NCI-H1436 (cell line): ENCODE measurements around the gene ZNF155.

ENCODE experiments used
- DNase-seq: peaks from one replicate; lab custom pipeline; 2025; lab: John Stamatoyannopoulos, UW

Gene ZNF155

DNA sequence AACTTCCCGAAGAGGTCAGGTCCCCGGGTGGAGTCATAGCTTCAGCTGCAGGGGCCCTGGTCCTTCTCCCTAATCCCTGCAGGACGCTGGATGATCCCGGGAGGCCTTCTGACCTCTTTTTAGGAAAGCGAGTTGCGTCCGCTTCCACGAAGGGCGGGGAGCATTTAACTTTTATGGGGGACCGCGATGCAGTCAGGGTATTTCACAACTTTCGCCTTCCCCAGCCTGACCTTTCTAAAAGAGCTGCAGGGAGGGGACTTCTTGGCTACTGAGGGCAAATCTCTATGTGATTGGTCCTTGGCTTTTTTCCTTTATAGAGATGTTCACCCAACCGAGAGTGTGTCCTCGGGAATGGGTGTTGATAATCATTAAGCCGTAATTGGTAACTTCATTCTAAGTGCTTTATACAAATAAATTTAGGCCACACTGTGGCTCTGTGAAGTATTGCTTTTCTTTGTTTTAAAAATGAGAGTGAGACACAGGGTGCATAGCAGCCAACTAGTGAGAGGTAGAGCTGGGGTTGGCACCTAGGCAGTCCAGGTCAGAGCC lies 19.5 kb downstream of the ZNF155 start:
- DNase-seq = no peak

DNA sequence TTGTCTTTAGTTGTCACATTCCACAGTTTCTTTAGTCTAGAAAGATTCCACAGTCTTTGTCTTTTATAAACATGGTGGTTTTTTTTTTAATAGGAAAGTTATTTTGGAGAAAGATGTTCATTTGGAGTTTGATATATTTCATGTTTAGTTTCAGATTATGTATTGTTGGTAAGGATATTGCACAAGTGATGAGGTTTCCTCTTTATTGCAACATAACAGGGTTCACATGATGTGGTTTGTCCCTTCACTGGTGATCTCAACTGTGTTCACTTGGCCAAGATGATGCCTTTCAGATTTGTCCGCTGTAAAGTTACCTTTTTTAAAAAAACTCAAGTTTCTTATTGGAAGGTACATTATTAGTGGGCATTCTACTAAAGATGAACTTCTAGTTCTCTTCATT lies 22.0 kb downstream of the ZNF155 start:
- DNase-seq = no peak

DNA sequence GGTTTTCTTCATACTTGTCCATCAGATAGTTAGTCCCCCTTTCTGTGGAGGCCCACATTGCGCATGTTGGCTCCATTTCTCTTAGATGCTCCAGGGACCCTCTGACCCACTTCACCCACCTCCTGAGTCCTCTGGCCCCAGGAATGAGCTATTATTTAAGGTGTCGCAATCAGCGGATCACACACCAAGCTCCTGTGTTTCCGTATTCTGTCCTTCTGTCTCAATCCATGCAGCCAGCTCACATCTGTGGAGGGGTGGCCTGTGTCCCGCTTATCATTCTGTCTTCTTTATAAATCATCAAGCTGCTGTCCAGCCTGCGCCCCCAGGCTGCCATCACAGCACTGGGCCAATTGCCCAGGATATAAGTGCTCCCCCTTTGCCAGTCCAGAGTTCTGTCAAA lies 23.5 kb downstream of the ZNF155 start:
- DNase-seq = no peak

DNA sequence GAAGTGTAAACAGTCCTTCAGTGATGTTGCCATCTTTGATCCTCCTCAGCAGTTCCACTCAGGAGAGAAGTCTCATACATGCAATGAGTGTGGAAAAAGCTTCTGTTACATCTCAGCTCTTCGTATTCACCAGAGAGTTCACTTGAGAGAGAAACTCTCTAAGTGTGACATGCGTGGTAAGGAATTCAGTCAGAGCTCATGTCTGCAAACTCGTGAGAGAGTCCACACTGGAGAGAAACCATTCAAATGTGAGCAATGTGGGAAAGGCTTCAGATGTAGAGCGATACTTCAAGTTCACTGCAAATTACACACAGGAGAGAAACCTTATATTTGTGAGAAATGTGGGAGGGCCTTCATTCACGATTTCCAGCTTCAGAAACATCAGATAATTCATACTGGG lies 26.5 kb downstream of the ZNF155 start:
- DNase-seq = no peak

DNA sequence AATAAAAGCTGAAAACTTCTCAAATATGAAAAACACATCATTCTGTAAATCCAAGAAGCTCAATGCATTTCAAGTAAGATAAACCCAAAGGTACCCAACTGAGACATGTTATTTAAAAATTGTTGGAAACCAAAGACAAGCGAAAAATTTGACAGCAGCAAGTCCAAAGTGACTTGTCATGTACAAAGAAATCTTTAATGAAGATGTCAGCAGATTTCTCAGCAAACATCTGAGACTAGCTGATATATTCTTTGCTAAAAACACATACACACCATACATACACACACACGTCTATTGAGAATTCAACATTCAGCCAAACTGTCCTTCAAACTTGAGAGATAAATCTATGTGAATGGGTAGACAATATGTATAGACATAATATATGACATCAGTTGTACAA lies 35.5 kb downstream of the ZNF155 start:
- DNase-seq = no peak

DNA sequence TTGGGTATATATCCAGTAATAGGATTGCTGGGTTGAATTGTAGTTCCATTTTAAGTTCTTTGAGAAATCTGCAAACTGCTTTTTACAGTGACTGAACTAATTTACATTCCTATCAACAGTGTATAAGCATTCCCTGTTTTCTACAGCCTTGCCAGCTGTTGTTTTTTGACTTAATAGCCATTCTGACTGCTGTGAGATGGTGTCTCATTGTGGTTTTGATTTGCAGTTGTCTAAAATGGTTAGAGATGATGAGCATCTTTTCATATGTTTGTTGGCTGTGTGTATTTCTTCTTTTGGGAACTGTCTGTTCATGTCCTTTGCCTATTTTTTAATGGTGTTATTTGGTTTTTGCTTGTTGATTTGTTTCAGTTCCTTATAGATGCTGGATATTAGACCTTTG lies 37.2 kb downstream of the ZNF155 start:
- DNase-seq = no peak

DNA sequence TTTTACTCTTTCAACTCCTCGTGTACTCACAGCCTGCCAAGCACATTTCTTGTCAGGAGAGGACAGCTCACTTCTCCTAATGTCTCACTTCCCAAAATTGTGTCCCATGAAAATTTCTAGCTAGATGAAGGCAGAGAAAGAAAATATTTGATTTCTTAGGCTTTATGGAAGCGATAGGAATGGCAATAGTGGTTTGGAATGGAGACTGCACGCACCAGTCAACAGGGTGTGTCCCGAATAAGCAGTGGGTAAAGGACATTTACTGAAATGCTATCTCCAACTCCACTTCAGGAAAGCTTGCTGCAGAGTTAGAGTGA lies 40.9 kb downstream of the ZNF155 start:
- no peak for DNase-seq

DNA sequence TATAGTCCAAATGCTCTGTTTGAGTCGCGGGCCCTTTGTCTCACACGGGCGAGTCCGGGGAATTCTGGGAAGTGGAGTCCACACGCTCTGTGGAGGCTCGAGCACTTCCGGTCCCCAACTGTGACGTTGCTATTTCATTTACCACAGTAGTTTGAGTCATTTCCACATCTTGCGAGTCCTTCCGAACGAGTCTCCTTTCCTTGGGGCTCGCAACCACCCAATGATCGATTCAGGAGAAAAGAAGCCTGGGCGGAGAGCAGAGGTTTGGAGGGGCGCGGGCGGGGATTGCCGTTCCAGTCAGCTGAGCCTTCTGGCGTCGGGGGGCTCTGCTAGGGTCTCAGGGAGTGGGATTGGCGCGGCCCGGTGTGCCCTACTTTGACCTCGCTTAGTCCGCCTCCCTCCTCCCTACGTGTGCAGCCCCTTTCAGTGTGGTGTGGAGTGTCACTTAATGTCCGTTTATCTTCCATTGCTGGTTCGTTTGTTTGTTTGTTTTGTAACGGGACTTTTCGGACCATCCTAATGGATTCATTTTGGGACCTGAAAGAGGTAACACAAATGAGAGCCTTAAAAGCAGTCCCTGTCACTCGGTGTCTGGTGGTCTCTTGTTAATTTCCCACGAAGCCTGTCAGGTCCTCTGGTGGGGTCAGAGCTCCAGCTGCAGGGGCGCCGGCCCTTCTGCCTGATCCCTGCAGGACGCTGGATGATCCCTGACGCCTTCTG lies 41.4 kb downstream of the ZNF155 start, which contains the start of gene ZNF222:
Gene ZNF222 (plus strand): TSS at position 163 of the 720 bp plus-strand sequence. CDS start 58 bp downstream, at position 221.
- peak; percentile 73 for DNase-seq

DNA sequence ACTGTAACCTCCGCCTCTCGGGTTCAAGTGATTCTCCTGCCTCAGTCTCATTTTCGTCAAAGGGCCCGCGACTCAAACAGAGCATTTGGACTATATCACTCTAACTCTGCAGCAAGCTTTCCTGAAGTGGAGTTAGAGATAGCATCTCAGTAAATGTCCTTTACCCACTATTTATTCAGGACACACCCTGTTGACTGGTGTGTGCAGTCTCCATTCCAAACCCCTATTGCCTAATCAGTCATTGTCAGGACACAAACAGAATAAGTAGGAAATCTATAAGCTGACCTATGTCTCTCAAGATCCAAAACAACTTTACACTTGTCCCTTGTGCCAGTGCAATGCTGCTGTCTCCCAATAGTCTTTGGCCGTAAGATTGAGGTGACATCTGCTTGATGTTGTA lies 42.6 kb downstream of the ZNF155 start:
- no peak for DNase-seq

DNA sequence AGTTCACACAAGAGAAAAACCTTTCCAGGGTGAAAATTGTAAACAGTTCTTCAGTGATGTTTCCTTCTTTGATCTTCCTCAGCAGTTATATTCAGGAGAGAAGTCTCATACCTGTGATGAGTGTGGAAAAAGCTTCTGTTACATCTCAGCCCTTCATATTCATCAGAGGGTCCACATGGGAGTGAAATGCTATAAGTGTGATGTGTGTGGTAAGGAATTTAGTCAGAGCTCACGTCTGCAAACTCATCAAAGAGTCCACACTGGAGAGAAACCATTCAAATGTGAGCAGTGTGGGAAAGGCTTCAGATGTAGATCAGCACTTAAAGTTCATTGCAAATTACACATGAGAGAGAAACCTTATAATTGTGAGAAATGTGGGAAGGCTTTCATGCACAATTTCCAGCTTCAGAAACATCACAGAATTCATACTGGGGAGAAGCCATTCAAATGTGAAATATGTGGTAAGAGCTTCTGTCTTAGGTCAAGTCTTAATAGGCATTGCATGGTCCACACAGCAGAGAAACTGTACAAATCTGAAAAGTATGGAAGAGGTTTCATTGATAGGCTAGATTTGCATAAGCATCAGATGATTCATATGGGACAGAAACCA lies 48.1 kb downstream of the ZNF155 start:
- DNase-seq = no peak

DNA sequence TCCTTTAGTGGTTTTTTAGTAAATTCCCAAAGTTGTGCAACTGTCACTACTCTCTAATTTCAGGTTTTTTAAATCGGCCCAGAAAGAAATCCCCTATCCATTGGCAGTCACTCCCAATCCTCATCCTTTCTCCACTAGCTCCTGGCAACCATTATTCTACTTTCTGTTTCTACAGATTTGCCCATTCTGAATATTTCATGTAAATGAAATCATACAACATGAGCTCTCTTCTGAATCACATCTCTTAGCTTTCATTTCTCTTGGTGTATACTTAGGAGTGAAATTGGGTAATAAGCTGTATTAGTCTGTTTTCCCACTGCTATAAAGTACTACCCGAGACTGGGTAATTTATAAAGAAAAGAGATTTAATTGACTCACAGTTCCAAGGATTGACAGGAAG lies 58.2 kb downstream of the ZNF155 start:
- DNase-seq = no peak
